ENCODE results near the gene TMEM205.
"Not testable (repeated sequence)": the region's sequence is repeated elsewhere in the genome, so short reads cannot be mapped to it uniquely, and the experiment has no call there.

The TMEM205 gene

GRCh38 chr19:11340099-11340467, 6.0 kb downstream of the TMEM205 start:
- DNase-seq (ENCODE audit: low read depth in 2 of 2, low spot score in 1 of 2) = not testable (repeated sequence)

GRCh38 chr19:11339254-11340098, 6.6 kb downstream of the TMEM205 start, which contains the start of gene RAB3D:
RAB3D (minus strand) TSS chr19:11339657; CDS start chr19:11337399, 2,258 bp downstream.
- peak; percentile 54 to 59 for DNase-seq (ENCODE audit: low read depth in 2 of 2, low spot score in 1 of 2)

GRCh38 chr19:11338569-11339253, 7.4 kb downstream of the TMEM205 start:
- no peak for DNase-seq (ENCODE audit: low read depth in 2 of 2, low spot score in 1 of 2)

- no peak for DNase-seq (ENCODE audit: low read depth in 2 of 2, low spot score in 1 of 2)
Observed at GRCh38 chr19:11338121-11338520, 7.9 kb downstream of the TMEM205 start.

- DNase-seq (ENCODE audit: low read depth in 2 of 2, low spot score in 1 of 2) = no peak
Observed at GRCh38 chr19:11337080-11337479, 9.0 kb downstream of the TMEM205 start.

GRCh38 chr19:11335449-11336146, 10.5 kb downstream of the TMEM205 start:
- DNase-seq (ENCODE audit: low read depth in 2 of 2, low spot score in 1 of 2) = no peak

- DNase-seq (ENCODE audit: low read depth in 2 of 2, low spot score in 1 of 2) = not testable (repeated sequence)
Observed at GRCh38 chr19:11333838-11334237, 12.2 kb downstream of the TMEM205 start.

GRCh38 chr19:11332822-11333221, 13.2 kb downstream of the TMEM205 start:
- no peak for DNase-seq (ENCODE audit: low read depth in 2 of 2, low spot score in 1 of 2)

GRCh38 chr19:11331502-11331901, 14.6 kb downstream of the TMEM205 start:
- no peak for DNase-seq (ENCODE audit: low read depth in 2 of 2, low spot score in 1 of 2)

GRCh38 chr19:11330127-11330526, 15.9 kb downstream of the TMEM205 start:
- DNase-seq (ENCODE audit: low read depth in 2 of 2, low spot score in 1 of 2) = no peak

- no peak for DNase-seq (ENCODE audit: low read depth in 2 of 2, low spot score in 1 of 2)
Observed at GRCh38 chr19:11325544-11325943, 20.5 kb downstream of the TMEM205 start.

GRCh38 chr19:11324748-11325389, 21.2 kb downstream of the TMEM205 start:
- no peak for DNase-seq (ENCODE audit: low read depth in 2 of 2, low spot score in 1 of 2)

- no peak for DNase-seq (ENCODE audit: low read depth in 2 of 2, low spot score in 1 of 2)
Observed at GRCh38 chr19:11324079-11324661, 21.9 kb downstream of the TMEM205 start.

- DNase-seq (ENCODE audit: low read depth in 2 of 2, low spot score in 1 of 2) = no peak
Observed at GRCh38 chr19:11323601-11324078, 22.4 kb downstream of the TMEM205 start.

GRCh38 chr19:11322269-11323024, 23.6 kb downstream of the TMEM205 start:
- DNase-seq (ENCODE audit: low read depth in 2 of 2, low spot score in 1 of 2) = no peak

- DNase-seq (ENCODE audit: low read depth in 2 of 2, low spot score in 1 of 2) = no peak
Observed at GRCh38 chr19:11321191-11322126, 24.6 kb downstream of the TMEM205 start.

- DNase-seq (ENCODE audit: low read depth in 2 of 2, low spot score in 1 of 2) = not testable (repeated sequence)
Observed at GRCh38 chr19:11320278-11320995, 25.6 kb downstream of the TMEM205 start.

- no peak for DNase-seq (ENCODE audit: low read depth in 2 of 2, low spot score in 1 of 2)
Observed at GRCh38 chr19:11306337-11306736, 39.7 kb downstream of the TMEM205 start.

All from stimulated activated CD8-positive, alpha-beta memory T cell treated with anti-CD3 and anti-CD28 coated beads, Interleukin-4, amount 100 ng/mL, for 4 hours (primary cell).